GM19468 (cell line): ENCODE data around the gene IL1RAP.

ENCODE experiments used
- ATAC-seq: cut with Tn5 transposase; IDR thresholded peaks from one replicate; pipeline ENCODE4 v1.9.1; 2021; ENCODE audit warnings: mild to moderate bottlenecking, moderate library complexity, moderate number of reproducible peaks; ENCODE audit not compliant: unreplicated experiment; ENCODE audit errors: extremely low read depth

The IL1RAP gene

GRCh38 chr3:190538288-190538687 lies 24.4 kb downstream of the IL1RAP start:
- ATAC-seq: no peak

GRCh38 chr3:190539526-190539925 lies 25.6 kb downstream of the IL1RAP start:
- no peak for ATAC-seq

DNA sequence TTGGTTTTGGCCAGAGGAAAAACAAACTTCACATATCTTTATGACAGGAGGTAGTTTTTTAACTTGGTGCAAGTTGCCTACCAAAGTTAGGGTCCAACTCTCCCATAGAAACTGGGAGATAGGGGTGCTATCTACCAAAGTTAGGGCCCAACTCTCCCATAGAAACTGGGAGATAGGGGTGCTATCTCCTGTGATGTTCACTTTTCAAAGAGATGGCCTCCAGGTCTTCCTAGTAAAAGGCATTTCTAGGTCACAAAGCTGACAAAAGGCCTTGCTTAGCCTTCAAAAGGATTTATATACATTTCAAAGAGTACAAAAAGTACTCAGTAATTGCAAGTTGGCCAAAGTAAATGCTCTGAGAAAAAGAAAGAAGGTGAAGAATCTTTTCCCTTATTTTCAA lies 27.1 kb downstream of the IL1RAP start:
- no peak for ATAC-seq

DNA sequence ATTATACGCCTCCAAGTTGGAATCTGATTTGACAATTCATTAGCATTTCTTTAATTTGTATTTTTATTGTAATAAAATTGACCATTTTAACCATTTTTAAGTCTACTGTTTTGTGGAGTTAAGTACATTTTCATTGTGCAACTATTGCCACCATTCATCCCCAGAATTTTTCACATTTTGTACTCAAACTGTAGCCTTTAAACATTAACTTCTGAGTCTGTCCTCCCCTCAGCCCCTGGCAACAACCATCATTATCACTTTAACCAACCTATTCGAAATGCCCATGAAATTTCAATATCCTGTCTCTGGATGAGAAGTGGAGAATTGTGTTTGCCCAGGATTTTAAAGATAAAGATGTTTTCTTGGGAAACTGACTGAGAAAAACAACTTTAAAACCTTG lies 27.7 kb downstream of the IL1RAP start:
- no peak for ATAC-seq

- ATAC-seq: no peak
These were observed 29.0 kb downstream of the IL1RAP start for GRCh38 chr3:190542846-190543245.

DNA sequence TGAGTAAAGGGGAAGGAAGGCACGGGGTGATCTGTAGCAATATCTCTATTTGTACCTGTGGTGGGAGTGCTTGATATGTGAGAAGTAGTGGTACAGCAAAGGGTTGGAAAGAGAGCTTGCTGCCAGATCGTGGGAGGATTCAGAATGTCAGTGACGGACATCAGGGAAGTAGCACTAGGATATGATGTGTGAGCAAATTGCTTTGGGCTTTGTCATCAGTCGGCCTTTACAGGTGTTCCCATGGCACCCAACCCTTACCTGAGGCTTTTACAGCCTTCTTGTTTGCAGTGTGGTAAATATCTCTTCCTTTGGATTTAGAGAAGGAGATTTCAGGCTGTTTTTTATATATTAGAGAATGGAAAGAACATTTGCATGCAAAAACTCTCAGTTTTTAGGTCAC lies 29.8 kb downstream of the IL1RAP start:
- ATAC-seq: no peak

GRCh38 chr3:190545191-190545590 lies 31.3 kb downstream of the IL1RAP start:
- no peak for ATAC-seq

DNA sequence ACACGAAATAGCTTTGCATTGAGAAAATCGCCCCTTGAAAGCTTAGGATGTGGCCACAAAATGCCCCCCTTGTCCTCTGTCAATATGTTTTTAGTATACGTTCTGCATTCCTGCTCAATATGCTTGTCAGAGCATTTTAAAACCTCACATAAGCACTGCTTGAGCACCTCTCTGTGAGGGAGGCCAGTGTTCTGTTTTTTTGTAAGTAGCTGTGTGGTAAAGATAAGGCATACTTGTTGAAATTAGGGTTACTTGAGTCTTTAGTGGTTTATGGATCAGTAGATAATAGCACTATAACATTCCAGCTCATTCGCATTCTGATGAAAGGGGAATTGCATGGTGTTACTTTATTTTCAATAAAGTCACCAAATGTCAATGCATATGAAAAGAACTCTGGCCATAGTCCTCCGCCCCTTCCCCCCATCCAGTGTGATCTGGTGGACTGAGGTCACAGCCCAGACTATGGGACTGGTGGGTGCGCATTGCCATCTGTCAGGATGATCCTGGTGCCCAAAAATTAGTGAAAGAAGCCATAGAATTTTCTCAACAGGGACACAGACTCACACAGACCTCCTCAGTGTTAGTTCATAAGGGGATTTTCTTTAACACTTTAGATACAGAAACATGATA lies 33.1 kb downstream of the IL1RAP start:
- ATAC-seq: no peak

GRCh38 chr3:190548031-190548656 lies 34.3 kb downstream of the IL1RAP start:
- no peak for ATAC-seq

- ATAC-seq: no peak
These were observed 38.1 kb downstream of the IL1RAP start for GRCh38 chr3:190552021-190552420.

DNA sequence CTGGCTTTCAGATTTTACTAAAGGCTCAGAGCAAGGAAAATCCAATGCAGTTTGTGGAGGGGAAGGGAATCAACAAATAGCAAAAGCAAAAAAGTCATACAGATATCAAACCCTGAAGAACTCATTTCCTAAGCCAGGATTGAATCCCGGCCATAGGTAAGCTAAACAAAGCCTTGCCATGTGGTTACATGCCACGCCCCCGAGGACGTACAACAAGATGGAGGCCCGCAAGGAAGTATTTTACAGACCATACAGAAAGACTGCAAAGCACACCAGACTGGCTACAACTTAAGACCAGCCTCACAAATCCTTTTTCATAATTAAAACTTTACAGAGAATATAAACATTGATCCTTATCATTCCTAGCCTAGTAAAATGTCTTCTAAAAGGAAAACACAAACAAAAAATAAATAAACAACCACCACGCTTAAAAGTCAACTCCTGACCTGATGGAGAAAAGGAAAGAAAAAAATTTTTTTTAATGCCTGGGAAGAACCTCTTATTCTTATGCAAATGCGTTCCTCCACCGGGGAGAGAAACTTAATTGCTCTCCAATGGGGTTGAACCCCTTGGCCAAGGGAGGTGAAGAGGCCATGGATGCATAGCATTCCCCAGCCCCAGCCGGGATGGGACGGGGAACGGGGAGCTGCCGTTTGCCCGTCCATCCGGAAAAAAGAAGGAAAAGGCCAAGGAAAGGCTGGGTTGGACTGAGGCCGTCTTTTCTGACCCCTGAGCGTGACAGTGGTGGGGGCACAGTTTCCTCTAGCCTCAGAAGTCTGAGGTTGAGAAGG lies 39.3 kb downstream of the IL1RAP start:
- ATAC-seq: no peak

DNA sequence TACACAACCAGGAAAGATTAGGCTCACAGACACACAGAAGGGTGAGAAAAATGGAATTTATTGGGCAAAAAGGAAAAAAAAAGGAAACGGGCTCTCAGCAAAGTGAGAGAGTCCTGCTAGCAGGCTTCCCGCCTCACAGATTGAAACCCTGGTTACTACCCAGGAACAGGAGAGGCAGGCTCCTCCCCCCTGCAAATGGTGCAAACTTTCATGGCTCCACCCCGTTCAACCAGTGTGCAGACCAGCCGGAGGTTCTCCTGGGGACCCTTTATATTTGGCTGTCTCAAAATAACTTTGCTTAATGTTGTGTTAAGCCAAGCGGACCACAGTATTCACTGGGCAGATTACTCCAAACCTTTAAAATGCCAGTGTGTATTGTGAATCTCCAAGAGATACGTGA lies 40.3 kb downstream of the IL1RAP start:
- no peak for ATAC-seq

DNA sequence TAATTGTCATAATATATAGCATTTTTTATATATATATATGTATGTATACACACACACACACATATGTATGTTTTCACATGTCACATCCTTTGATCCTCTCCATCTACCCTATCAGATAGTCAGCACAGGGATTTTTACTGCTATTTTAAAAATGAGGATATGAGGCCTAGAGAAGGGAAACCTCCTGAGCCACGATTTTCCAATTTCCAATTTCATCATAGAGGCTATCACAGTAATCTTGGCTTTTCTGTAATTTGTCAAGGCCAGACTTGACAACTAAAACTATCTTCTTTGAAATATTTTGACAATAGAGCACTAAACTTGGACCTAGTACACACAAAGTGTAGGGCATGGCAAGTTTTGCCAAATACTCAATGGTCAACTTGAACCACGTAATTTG lies 42.5 kb downstream of the IL1RAP start:
- ATAC-seq: no peak

- ATAC-seq: no peak
These were observed 43.4 kb downstream of the IL1RAP start for GRCh38 chr3:190557296-190557695.

DNA sequence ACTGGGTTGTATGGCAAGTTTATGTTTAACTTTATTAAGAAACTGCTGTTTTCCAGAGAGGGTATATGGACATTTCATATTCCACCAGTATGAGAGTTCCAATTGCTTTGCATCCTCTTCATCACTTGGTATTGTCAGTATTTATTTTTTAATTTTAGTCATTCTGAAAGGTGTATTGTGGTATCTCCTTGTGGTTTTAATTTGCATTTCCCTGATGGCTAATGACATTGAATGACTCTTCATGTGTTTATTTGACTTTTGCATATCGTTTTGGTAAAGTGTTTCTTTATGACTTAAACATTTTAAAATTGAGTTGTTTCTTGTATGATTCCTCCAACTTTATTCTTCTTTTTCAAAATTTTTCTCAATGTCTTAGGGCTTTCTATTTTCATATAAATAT lies 44.4 kb downstream of the IL1RAP start:
- ATAC-seq: no peak

DNA sequence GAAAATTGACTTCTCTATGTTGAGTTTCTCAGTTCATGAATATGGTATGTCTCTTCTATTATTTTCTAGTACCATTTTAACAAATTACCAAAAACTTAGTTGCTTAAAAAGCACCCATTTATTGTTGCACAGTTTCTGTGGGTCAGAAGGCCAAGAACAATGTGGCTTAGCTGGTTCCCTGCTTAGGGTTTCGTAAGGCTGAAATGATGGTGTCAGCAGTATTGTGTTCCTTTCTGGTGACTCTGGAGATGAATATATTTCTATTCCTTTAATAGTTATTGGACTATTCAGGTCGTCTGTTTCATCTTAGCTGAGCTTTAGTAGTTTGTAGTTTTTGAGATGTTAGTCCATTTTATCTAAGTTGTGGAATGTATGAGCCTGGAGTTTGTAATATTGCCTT lies 44.9 kb downstream of the IL1RAP start:
- ATAC-seq: no peak

DNA sequence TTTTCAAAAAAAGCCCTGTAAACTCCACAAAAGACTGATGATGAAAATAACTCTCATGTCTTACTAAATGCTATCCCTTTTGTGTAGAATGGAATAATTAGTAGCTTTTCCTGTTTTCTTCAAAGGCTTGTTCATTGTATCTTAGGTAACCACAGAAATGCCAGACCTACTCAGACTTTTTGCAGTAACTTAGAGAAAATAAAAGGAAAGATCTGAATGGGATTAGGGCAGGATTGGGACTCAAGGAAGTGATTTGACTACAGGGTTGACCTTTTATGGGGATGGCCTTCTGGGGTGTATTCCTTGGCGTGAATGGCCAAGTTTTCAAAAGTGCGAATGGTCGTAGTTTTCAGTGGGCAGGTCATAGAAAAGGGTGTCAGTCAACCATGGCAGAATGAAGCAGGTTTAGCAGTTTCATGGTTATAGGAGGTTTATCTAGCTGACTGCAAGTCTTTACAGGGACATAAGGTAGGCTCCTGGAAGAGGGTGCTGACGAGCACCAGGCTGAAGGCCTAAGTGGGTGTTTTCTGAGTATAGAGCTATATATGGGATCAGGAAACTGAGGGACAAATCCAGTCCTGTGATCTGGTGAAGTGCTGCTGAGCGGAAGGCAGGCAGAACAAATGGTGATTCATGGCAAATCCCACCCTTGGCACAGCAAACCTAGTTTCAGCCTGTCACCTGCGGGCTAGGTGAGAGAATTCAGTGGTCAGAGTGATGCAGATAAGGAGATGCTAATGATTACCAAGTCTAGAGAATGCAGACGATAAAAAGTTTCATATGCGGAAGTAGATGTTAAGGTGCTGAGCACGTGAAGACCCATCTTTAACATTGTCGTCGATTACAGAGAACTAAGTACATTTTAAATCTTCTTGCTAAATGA lies 46.4 kb downstream of the IL1RAP start:
- ATAC-seq: no peak

GRCh38 chr3:190562866-190563510 lies 49.1 kb downstream of the IL1RAP start:
- ATAC-seq: no peak

DNA sequence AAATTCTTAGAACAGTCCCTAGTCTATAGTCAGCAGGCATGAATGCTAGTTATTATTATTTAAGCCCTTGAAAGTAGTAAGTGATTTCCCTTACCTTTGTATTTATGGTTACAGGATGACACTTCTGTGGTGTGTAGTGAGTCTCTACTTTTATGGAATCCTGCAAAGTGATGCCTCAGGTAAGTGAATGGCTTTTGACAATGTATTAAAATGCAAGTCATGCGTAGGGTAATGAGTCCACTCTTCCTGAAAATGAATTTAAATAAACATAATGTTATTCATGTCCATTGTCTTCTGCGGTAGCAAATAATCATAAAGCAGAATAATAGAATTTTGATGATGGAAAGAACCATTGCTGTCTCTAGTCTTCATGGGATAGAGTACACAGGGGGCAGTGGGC lies 50.3 kb downstream of the IL1RAP start:
- no peak for ATAC-seq
